OCI-LY7 (cell line): ENCODE results near the gene SPP2. TPM values are rescaled to one million over a fixed set of nuclear protein-coding genes. Genes with fewer than 3 reads are reported as not detected.

Experiments used
- BruUV-seq: library from RNA; stranded (reverse); fragments of 400-500 nt; replicated peaks from 2 replicates; lab custom pipeline; 2021; lab: Mats Ljungman, UMichigan
- CTCF ChIA-PET: fragments of 300-600 bp; sonication (Branson Sonifier 250); formaldehyde crosslinking; loops from one replicate; lab custom pipeline; 2022; ENCODE audit warnings: antibody characterized with exemption; ENCODE audit not compliant: unreplicated experiment; lab: Charles Lee
- POLR2A ChIA-PET: fragments of 300-600 bp; sonication (Branson Sonifier 250); formaldehyde crosslinking; loops from one replicate; lab custom pipeline; 2022; ENCODE audit warnings: antibody characterized with exemption; lab: Charles Lee
- DNase-seq: peaks from one replicate; pipeline ENCODE4 v3.0.0-alpha.2; 2015; ENCODE audit warnings: low spot score
- H2AFZ ChIP-seq: fragments of 200-600 bp; sonication (generic), shearing (Covaris generic); 2 replicates; pipeline ENCODE4 v1.6.1; 2014; ENCODE audit warnings: mild to moderate bottlenecking, antibody characterized with exemption, low read length, moderate library complexity
- H3K27ac ChIP-seq: fragments of 200-600 bp; sonication (generic); 2 replicates; pipeline ENCODE4 v1.5.1; 2014; ENCODE audit warnings: mixed run types, low read depth, mild to moderate bottlenecking, moderate library complexity, low read length, inconsistent platforms; ENCODE audit not compliant: poor library complexity, severe bottlenecking
- H3K36me3 ChIP-seq: fragments of 200-600 bp; sonication (generic); 2 replicates; pipeline ENCODE4 v1.6.1; 2014; ENCODE audit warnings: mild to moderate bottlenecking, antibody characterized with exemption, low read length, moderate library complexity, mixed read lengths; ENCODE audit not compliant: insufficient read depth
- H3K4me1 ChIP-seq: fragments of 200-600 bp; sonication (generic); 2 replicates; pipeline ENCODE4 v1.5.1; 2014; ENCODE audit warnings: mild to moderate bottlenecking, low read length; ENCODE audit not compliant: insufficient read depth, poor library complexity, severe bottlenecking
- H3K4me2 ChIP-seq: fragments of 200-600 bp; sonication (generic); 2 replicates; pipeline ENCODE4 v1.6.1; 2014; ENCODE audit warnings: mild to moderate bottlenecking, low read length
- H3K4me3 ChIP-seq: fragments of 200-600 bp; sonication (generic); 2 replicates; pipeline ENCODE4 v1.5.1; 2014; ENCODE audit warnings: mild to moderate bottlenecking, low read depth, low read length; ENCODE audit not compliant: poor library complexity, severe bottlenecking
- H3K79me2 ChIP-seq: fragments of 200-600 bp; sonication (generic); 2 replicates; pipeline ENCODE4 v1.6.1; 2016; ENCODE audit warnings: low read depth, mild to moderate bottlenecking, low read length, moderate library complexity, mixed read lengths; ENCODE audit not compliant: insufficient read depth
- H3K9me2 ChIP-seq: fragments of 200-600 bp; sonication (generic); 2 replicates; pipeline ENCODE4 v1.6.1; 2016; ENCODE audit warnings: mild to moderate bottlenecking, low read length, mixed read lengths; ENCODE audit not compliant: insufficient read depth
- H3K9me3 ChIP-seq: fragments of 200-600 bp; sonication (generic); 2 replicates; pipeline ENCODE4 v1.6.1; 2014; ENCODE audit warnings: mild to moderate bottlenecking, mixed run types, low read length, mixed read lengths
- H4K20me1 ChIP-seq: fragments of 200-600 bp; sonication (generic); 2 replicates; pipeline ENCODE4 v1.6.1; 2014; ENCODE audit warnings: mild to moderate bottlenecking, antibody characterized with exemption, low read length, moderate library complexity, mixed read lengths; ENCODE audit not compliant: insufficient read depth
- EZH2phosphoT487 ChIP-seq: fragments of 200-600 bp; sonication (generic); IDR thresholded peaks from 2 replicates; pipeline ENCODE4 v1.6.1; 2018; ENCODE audit warnings: low read depth, borderline replicate concordance, mild to moderate bottlenecking, mixed run types, antibody characterized with exemption, low read length, moderate library complexity, mixed read lengths
- intact Hi-C: fragments of 100-400 bp; cut with micrococcal nuclease; formaldehyde crosslinking; loops from one replicate; pipeline ENCODE4 v1.10.0; 2022; ENCODE audit not compliant: unreplicated experiment
- total RNA-seq, 2 experiments: library from RNA; depleted of rRNA in 1 of 2; stranded (reverse); fragments of >200 nt in 1 of 2; shearing (Covaris generic) in 1 of 2; gene quantifications; 2 replicates each; pipeline ENCODE4 v1.2.3, GENCODE V29; 2014 to 2022
- TF ChIP-seq, protein P1 (sequence below): fragments of 200-600 bp; sonication (generic); conservative IDR thresholded peaks from 2 replicates; pipeline ENCODE4 v1.5.1; 2014; ENCODE audit warnings: mild to moderate bottlenecking, antibody characterized with exemption, low read length, moderate library complexity, mixed read lengths

SPP2 gene
- total RNA-seq, 2 experiments from 2014 or later: not detected

DNA sequence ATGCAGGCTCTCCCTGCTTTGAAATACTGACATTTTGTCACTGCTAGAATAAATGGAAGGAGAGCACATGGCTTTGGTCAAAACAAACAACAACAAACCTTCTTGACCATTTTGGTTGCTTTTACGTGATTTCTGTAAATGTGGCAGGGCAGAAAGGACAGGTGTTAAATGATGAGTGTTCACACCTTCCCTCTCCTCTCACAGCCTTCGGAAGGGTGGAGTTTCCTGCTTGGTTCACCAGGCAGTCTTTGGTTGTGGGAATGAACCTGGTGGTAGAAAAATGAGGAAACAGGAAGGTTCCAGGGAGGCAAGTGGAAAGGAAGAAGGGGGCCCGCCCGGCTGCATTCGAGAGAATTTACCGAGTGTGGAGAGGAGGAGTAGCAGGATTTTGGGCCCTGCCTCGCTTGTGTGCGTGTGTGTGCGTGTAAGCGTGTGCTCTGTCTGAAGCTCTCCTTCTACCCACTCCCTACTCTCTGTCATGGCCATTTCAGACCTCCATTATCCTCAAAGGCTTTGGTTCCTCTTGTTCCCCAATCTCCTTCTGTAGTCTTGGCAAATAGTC lies 23.7 kb upstream of the SPP2 start:
- Histone ChIP-seq H3K27ac (no peak overlapping the region), H3K9me2 (no peaks in the 10 kb centered on the region), H3K4me2 (no peak overlapping the region), H3K9me3 (no peaks in the 10 kb centered on the region), H3K79me2 (no peaks in the 10 kb centered on the region), H3K4me3 (no peak overlapping the region), H2AFZ (no peak overlapping the region), H4K20me1 (no peaks in the 10 kb centered on the region), H3K4me1 (no peaks in the 10 kb centered on the region), H3K36me3 (no peaks in the 10 kb centered on the region)
- ChIA-PET CTCF (no interaction called here), POLR2A (no interaction called here)
- BruUV-seq: no TSS peak
- no peak for DNase-seq
- TF ChIP-seq, protein P1, sequence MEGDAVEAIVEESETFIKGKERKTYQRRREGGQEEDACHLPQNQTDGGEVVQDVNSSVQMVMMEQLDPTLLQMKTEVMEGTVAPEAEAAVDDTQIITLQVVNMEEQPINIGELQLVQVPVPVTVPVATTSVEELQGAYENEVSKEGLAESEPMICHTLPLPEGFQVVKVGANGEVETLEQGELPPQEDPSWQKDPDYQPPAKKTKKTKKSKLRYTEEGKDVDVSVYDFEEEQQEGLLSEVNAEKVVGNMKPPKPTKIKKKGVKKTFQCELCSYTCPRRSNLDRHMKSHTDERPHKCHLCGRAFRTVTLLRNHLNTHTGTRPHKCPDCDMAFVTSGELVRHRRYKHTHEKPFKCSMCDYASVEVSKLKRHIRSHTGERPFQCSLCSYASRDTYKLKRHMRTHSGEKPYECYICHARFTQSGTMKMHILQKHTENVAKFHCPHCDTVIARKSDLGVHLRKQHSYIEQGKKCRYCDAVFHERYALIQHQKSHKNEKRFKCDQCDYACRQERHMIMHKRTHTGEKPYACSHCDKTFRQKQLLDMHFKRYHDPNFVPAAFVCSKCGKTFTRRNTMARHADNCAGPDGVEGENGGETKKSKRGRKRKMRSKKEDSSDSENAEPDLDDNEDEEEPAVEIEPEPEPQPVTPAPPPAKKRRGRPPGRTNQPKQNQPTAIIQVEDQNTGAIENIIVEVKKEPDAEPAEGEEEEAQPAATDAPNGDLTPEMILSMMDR: no peak
- TF ChIP-seq EZH2phosphoT487: no peak
- intact Hi-C loops: no loop called here

DNA sequence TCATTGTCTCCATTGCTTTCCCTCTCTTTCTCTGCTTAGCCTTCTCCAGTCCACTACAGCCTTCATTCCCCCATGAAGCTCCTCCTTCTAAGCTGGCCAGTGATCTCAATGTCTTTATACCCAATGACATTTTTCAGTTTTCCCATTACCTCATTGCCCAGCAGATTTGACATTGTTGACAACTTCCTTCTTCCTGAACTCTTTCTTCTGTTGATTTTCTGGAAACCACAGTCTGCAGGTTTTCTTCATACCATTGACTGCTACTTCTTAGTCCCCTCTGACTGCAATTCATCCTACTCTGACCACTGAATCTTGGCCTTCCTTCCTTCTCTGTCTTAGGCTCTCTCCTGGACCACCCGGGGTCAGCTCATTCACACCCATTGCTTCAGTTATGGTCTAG lies 22.9 kb upstream of the SPP2 start:
- H2AFZ ChIP-seq: no peak overlapping the region
- no peak overlapping the region for H3K27ac ChIP-seq
- no TSS peak for BruUV-seq
- CTCF ChIA-PET: no interaction called here
- no peaks in the 10 kb centered on the region for H3K4me1 ChIP-seq
- H3K4me3 ChIP-seq: no peak overlapping the region
- H4K20me1 ChIP-seq: no peaks in the 10 kb centered on the region
- H3K4me2 ChIP-seq: no peak overlapping the region
- no peak for DNase-seq
- intact Hi-C loops: no loop called here
- H3K9me2 ChIP-seq: no peaks in the 10 kb centered on the region
- POLR2A ChIA-PET: no interaction called here
- H3K9me3 ChIP-seq: no peaks in the 10 kb centered on the region
- H3K79me2 ChIP-seq: no peaks in the 10 kb centered on the region
- TF ChIP-seq, protein P1: no peak
- no peak for TF ChIP-seq EZH2phosphoT487
- no peaks in the 10 kb centered on the region for H3K36me3 ChIP-seq

DNA sequence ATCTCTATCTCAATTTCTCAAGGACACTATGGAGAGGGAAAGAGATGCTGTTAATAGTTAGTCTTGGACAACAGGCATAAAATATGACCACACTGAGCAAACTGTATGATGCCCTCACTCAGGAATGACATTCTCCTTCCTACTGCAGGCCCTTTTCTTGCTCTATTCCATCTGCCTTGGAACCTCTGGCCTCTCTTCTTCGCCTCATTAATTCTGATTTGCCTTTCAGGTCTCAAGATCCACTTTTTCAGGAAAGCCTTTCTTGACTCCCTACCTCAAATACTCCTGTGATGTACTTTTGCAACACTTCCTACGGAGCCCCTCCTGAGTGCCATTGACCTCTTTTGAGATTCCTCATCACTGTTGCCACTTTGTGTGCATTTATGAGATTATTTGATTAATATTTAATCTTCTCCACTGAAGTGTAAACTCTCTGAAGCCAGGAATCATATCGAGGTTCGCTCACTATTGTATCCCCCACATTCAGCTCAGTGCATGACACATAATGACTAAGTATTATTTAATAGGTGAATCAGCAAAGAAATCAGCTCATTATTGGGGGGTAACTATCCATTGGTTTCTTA lies 21.3 kb upstream of the SPP2 start:
- no TSS peak for BruUV-seq
- no peaks in the 10 kb centered on the region for H3K79me2 ChIP-seq
- no peaks in the 10 kb centered on the region for H3K9me2 ChIP-seq
- H4K20me1 ChIP-seq: no peaks in the 10 kb centered on the region
- no peak for DNase-seq
- ChIA-PET POLR2A (interaction anchor here (0.7 kb wide), 1 partner anchor 268 kb away, joined by 3 read pairs; no protein-coding TSS in a partner anchor), CTCF (no interaction called here)
- no peak overlapping the region for H3K27ac ChIP-seq
- intact Hi-C loops: no loop called here
- H3K4me3 ChIP-seq: no peak overlapping the region
- H2AFZ ChIP-seq: no peak overlapping the region
- H3K36me3 ChIP-seq: no peaks in the 10 kb centered on the region
- H3K9me3 ChIP-seq: 0 out of 2 replicates have a peak, but pooled peaks cover 7% of the 10 kb centered on the region
- H3K4me2 ChIP-seq: no peak overlapping the region
- no peaks in the 10 kb centered on the region for H3K4me1 ChIP-seq
- no peak for TF ChIP-seq EZH2phosphoT487
- TF ChIP-seq, protein P1: no peak
